PFSK-1 (cell line): ENCODE measurements around the gene LRIG3.

ENCODE experiments used
- POLR2AphosphoS5 ChIP-seq: IDR thresholded peaks from 2 replicates; pipeline ENCODE4 v1.6.1; 2012; ENCODE audit warnings: low read depth, mild to moderate bottlenecking, control low read depth, low read length, moderate library complexity
- REST ChIP-seq, 2 experiments: IDR thresholded peaks; 2 replicates each; pipeline versions ENCODE4 v1.6.1 to v1.8.0; 2011 to 2012; ENCODE audit warnings: low read depth in 2 of 2, low read length in 2 of 2, control low read depth in 1 of 2, inconsistent platforms in 1 of 2, mild to moderate bottlenecking in 1 of 2, moderate library complexity in 1 of 2; ENCODE audit not compliant: insufficient read depth in 1 of 2
- TAF1 ChIP-seq: IDR thresholded peaks from 2 replicates; pipeline ENCODE4 v1.6.1; 2012; ENCODE audit warnings: low read length, control low read depth, borderline replicate concordance; ENCODE audit not compliant: insufficient read depth

DNA sequence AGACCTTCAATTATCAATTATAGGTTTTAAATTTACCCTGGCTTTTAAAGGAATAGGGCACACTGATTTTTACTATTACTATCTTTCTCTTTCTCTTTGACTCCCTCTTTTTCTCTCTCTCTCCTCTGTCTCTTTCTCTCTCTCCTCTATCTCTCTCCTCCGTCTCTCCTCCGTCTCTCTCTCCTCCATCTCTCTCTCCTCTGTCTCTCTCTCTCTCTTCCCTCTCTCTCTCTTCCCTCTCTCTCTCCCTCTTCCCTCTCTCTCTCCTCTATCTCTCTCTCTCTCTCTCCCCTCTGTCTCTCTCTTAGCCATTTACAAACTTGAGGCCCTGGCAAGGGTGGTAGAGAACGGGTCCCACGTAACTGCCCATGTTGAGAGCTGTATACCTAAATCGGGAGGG, 62.3 kb downstream of the LRIG3 start:
- no peak for TF ChIP-seq POLR2AphosphoS5
- TF ChIP-seq TAF1, result no peak
- TF ChIP-seq REST (IDR thresholded peaks at IDR 0.05; ENCODE audit: insufficient read depth in 1 of 2, low read depth in 2 of 2, low read length in 2 of 2), result no peak
